ENCODE data around the gene GPHN. TPM values are rescaled to one million over a fixed set of nuclear protein-coding genes. Genes with fewer than 3 reads are reported as not detected.
"Not testable (repeated sequence)": the region's sequence is repeated elsewhere in the genome, so short reads cannot be mapped to it uniquely, and the experiment has no call there.

Gene GPHN
- polyA plus RNA-seq, 1 donor (not counting 4 experiments of a cell fraction or from before 2014, with no cell fraction given): 17.6 TPM

- Histone ChIP-seq H3K9ac (ENCODE audit: control insufficient read depth, extremely low read depth, insufficient read depth, low read length) (no peak overlapping the region), H3K4me1 (ENCODE audit: control insufficient read depth, extremely low read depth, insufficient read depth, low read length) (no peaks in the 10 kb centered on the region), H2AFZ (ENCODE audit: control insufficient read depth, low read length) (no peak overlapping the region), H3K27ac (ENCODE audit: control insufficient read depth, insufficient read depth, low read length) (no peak overlapping the region), H3K4me3 (ENCODE audit: control insufficient read depth in 2 of 3, extremely low read depth in 1 of 3, insufficient read depth in 2 of 3, low read depth in 1 of 3, low read length in 3 of 3) (no peak overlapping the region), H3K9me1 (ENCODE audit: control insufficient read depth, extremely low read depth, insufficient read depth, low read length) (no peaks in the 10 kb centered on the region), H3K4me2 (ENCODE audit: control insufficient read depth, extremely low read depth, insufficient read depth, low read depth, low read length) (no peak overlapping the region), H3K9me3 (ENCODE audit: control insufficient read depth, low read depth, low read length) (no peaks in the 10 kb centered on the region), H4K20me1 (ENCODE audit: control insufficient read depth, extremely low read depth, insufficient read depth, low read length) (no peaks in the 10 kb centered on the region), H3K79me2 (ENCODE audit: control insufficient read depth, insufficient read depth, low read length) (no peaks in the 10 kb centered on the region), H3K27me3 (ENCODE audit: control insufficient read depth, extremely low read depth, insufficient read depth, low read length) (no peaks in the 10 kb centered on the region), H3K36me3 (ENCODE audit: control insufficient read depth in 2 of 2, extremely low read depth in 1 of 2, insufficient read depth in 2 of 2, low read length in 2 of 2) (no peaks in the 10 kb centered on the region)
- dilution Hi-C loops (cut with MboI; ENCODE audit: extremely low pct_ligation_motif_present, low sequenced_read_pairs): no loop called here
- DNase-seq (ENCODE audit: low read depth, low spot score) (no peak), FAIRE-seq (no peak)
- no peak for TF ChIP-seq EZH2 (IDR thresholded peaks at IDR 0.05; ENCODE audit: low read length)
- TF ChIP-seq, protein P1, sequence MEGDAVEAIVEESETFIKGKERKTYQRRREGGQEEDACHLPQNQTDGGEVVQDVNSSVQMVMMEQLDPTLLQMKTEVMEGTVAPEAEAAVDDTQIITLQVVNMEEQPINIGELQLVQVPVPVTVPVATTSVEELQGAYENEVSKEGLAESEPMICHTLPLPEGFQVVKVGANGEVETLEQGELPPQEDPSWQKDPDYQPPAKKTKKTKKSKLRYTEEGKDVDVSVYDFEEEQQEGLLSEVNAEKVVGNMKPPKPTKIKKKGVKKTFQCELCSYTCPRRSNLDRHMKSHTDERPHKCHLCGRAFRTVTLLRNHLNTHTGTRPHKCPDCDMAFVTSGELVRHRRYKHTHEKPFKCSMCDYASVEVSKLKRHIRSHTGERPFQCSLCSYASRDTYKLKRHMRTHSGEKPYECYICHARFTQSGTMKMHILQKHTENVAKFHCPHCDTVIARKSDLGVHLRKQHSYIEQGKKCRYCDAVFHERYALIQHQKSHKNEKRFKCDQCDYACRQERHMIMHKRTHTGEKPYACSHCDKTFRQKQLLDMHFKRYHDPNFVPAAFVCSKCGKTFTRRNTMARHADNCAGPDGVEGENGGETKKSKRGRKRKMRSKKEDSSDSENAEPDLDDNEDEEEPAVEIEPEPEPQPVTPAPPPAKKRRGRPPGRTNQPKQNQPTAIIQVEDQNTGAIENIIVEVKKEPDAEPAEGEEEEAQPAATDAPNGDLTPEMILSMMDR (optimal IDR thresholded peaks at IDR 0.05 in 1 of 3, IDR thresholded peaks at IDR 0.05 in 1 of 3, conservative IDR thresholded peaks at IDR 0.05 in 1 of 3; ENCODE audit: extremely low read depth in 1 of 3, insufficient read depth in 2 of 3, low read length in 3 of 3): no peak
Measured at GRCh38 chr14:66831173-66831572, 323.2 kb downstream of the GPHN start.

DNA sequence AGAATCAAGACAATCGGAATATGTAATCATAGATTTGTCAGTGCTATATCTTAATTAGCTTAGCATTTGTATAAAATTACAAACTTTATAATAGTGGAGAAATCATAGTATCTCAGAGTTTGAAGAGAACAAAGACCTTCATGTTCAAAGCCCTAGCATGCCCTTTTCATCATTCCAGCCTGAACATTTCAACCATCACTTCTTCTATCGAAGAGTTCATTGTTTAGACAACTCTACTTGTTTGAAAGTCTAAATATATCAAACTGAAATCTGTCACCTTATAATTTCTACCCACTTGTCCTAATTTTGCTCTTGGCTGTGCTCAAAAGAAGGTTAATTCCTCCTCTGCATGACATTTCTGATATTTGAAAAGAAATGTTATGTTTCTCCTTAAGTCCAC is 325.9 kb downstream of the GPHN start:
- Histone ChIP-seq H3K27ac (ENCODE audit: control insufficient read depth, insufficient read depth, low read length) (no peak overlapping the region), H3K27me3 (ENCODE audit: control insufficient read depth, extremely low read depth, insufficient read depth, low read length) (no peaks in the 10 kb centered on the region), H3K9me1 (ENCODE audit: control insufficient read depth, extremely low read depth, insufficient read depth, low read length) (no peaks in the 10 kb centered on the region), H3K79me2 (ENCODE audit: control insufficient read depth, insufficient read depth, low read length) (no peaks in the 10 kb centered on the region), H2AFZ (ENCODE audit: control insufficient read depth, low read length) (no peak overlapping the region), H3K9me3 (ENCODE audit: control insufficient read depth, low read depth, low read length) (no peaks in the 10 kb centered on the region), H3K36me3 (ENCODE audit: control insufficient read depth in 2 of 2, extremely low read depth in 1 of 2, insufficient read depth in 2 of 2, low read length in 2 of 2) (no peaks in the 10 kb centered on the region), H4K20me1 (ENCODE audit: control insufficient read depth, extremely low read depth, insufficient read depth, low read length) (no peaks in the 10 kb centered on the region), H3K4me2 (ENCODE audit: control insufficient read depth, extremely low read depth, insufficient read depth, low read depth, low read length) (no peak overlapping the region), H3K9ac (ENCODE audit: control insufficient read depth, extremely low read depth, insufficient read depth, low read length) (no peak overlapping the region), H3K4me1 (ENCODE audit: control insufficient read depth, extremely low read depth, insufficient read depth, low read length) (no peaks in the 10 kb centered on the region), H3K4me3 (ENCODE audit: control insufficient read depth in 2 of 3, extremely low read depth in 1 of 3, insufficient read depth in 2 of 3, low read depth in 1 of 3, low read length in 3 of 3) (no peak overlapping the region)
- dilution Hi-C loops (cut with MboI; ENCODE audit: extremely low pct_ligation_motif_present, low sequenced_read_pairs): no loop called here
- FAIRE-seq (no peak), DNase-seq (ENCODE audit: low read depth, low spot score) (no peak)
- TF ChIP-seq, protein P1 (optimal IDR thresholded peaks at IDR 0.05 in 1 of 3, IDR thresholded peaks at IDR 0.05 in 1 of 3, conservative IDR thresholded peaks at IDR 0.05 in 1 of 3; ENCODE audit: extremely low read depth in 1 of 3, insufficient read depth in 2 of 3, low read length in 3 of 3): no peak
- TF ChIP-seq EZH2 (IDR thresholded peaks at IDR 0.05; ENCODE audit: low read length): no peak

GRCh38 chr14:66837436-66837835 is 329.5 kb downstream of the GPHN start:
- dilution Hi-C loops (cut with MboI; ENCODE audit: extremely low pct_ligation_motif_present, low sequenced_read_pairs); H3K9me1 ChIP-seq (ENCODE audit: control insufficient read depth, extremely low read depth, insufficient read depth, low read length); H2AFZ ChIP-seq (ENCODE audit: control insufficient read depth, low read length); H3K4me2 ChIP-seq (ENCODE audit: control insufficient read depth, extremely low read depth, insufficient read depth, low read depth, low read length); FAIRE-seq; H3K4me1 ChIP-seq (ENCODE audit: control insufficient read depth, extremely low read depth, insufficient read depth, low read length); DNase-seq (ENCODE audit: low read depth, low spot score); H3K9ac ChIP-seq (ENCODE audit: control insufficient read depth, extremely low read depth, insufficient read depth, low read length); H4K20me1 ChIP-seq (ENCODE audit: control insufficient read depth, extremely low read depth, insufficient read depth, low read length); H3K27me3 ChIP-seq (ENCODE audit: control insufficient read depth, extremely low read depth, insufficient read depth, low read length); H3K4me3 ChIP-seq (ENCODE audit: control insufficient read depth in 2 of 3, extremely low read depth in 1 of 3, insufficient read depth in 2 of 3, low read depth in 1 of 3, low read length in 3 of 3); H3K9me3 ChIP-seq (ENCODE audit: control insufficient read depth, low read depth, low read length); H3K27ac ChIP-seq (ENCODE audit: control insufficient read depth, insufficient read depth, low read length); H3K79me2 ChIP-seq (ENCODE audit: control insufficient read depth, insufficient read depth, low read length); H3K36me3 ChIP-seq (ENCODE audit: control insufficient read depth in 2 of 2, extremely low read depth in 1 of 2, insufficient read depth in 2 of 2, low read length in 2 of 2): not testable (repeated sequence)
